AG04449 (cell line): ENCODE results near the gene SNX21.
A peak's percentile ranks its signal among the peaks of the same experiment; 100 is the strongest.

Experiments
- CTCF ChIA-PET: fragments of 350-600 bp; formaldehyde crosslinking; extraction: SDS; loops from one replicate; lab custom pipeline; 2021; ENCODE audit warnings: antibody characterized with exemption; lab: Yijun Ruan, JAX
- POLR2A ChIA-PET: fragments of 400-600, 350-600 bp; formaldehyde crosslinking; extraction: SDS; loops from one replicate; lab custom pipeline; 2020; ENCODE audit warnings: antibody characterized with exemption, inconsistent platforms; lab: Yijun Ruan, JAX
- DNase-seq: peaks from one replicate; pipeline ENCODE4 v3.0.0-alpha.2; 2010; ENCODE audit warnings: low read depth, low spot score
- H3K4me3 ChIP-seq: 2 replicates; pipeline ENCODE4 v1.5.1; 2011; ENCODE audit warnings: low read depth, mild to moderate bottlenecking, control low read depth, low read length
- CTCF ChIP-seq: IDR thresholded peaks from one replicate; pipeline ENCODE4 v1.5.1; 2011; ENCODE audit warnings: mild to moderate bottlenecking, moderate library complexity, low read length, control low read depth, inconsistent platforms; ENCODE audit not compliant: insufficient read depth; ENCODE audit errors: missing control alignments

The SNX21 gene

GRCh38 chr20:45892049-45892825, 58.6 kb downstream of the SNX21 start:
- ChIA-PET CTCF (interaction anchor here (0.6 to 5.3 kb wide), 11 partner anchors 7 to 93 kb away, joined by 3 to 50 read pairs (median 6); partner anchors contain the start of gene ZSWIM1), POLR2A (interaction anchor here (0.6 to 1.6 kb wide), 4 partner anchors 8 to 41 kb away, joined by 3 to 8 read pairs (median 3); no protein-coding TSS in a partner anchor)
- peak overlapping the region; percentile 80 for H3K4me3 ChIP-seq
- DNase-seq, result no peak
- TF ChIP-seq CTCF, result peak; percentile 27
